Mesenchymal stem cell (in vitro differentiated cells and primary cell): ENCODE measurements around the gene TRIP6.

Experiments
- DNase-seq: peaks from one replicate; pipeline ENCODE4 v3.0.0-alpha.2; 2013
- H2AFZ ChIP-seq: one replicate; pipeline ENCODE4 v1.6.1; 2013; ENCODE audit warnings: low read depth, mild to moderate bottlenecking, control low read depth, inconsistent platforms, low read length, moderate library complexity
- H2AK5ac ChIP-seq: 2 replicates; pipeline ENCODE4 v1.6.1; 2013; ENCODE audit warnings: low read length, moderate library complexity, mild to moderate bottlenecking, inconsistent platforms; ENCODE audit not compliant: severe bottlenecking
- H2BK120ac ChIP-seq: one replicate; pipeline ENCODE4 v1.6.1; 2013; ENCODE audit warnings: low read depth, mild to moderate bottlenecking, inconsistent platforms, low read length, moderate library complexity
- H2BK12ac ChIP-seq, 2 experiments: one replicate each; pipeline ENCODE4 v1.6.1; 2013; ENCODE audit warnings: inconsistent platforms in 2 of 2, low read length in 2 of 2, mild to moderate bottlenecking in 2 of 2, moderate library complexity in 2 of 2, control low read depth in 1 of 2
- H2BK15ac ChIP-seq: one replicate; pipeline ENCODE4 v1.6.1; 2013; ENCODE audit warnings: mild to moderate bottlenecking, low read depth, inconsistent platforms; ENCODE audit not compliant: poor library complexity, severe bottlenecking
- H2BK5ac ChIP-seq: 2 replicates; pipeline ENCODE4 v1.6.1; 2013; ENCODE audit warnings: low read depth, mild to moderate bottlenecking, low read length, control low read depth, inconsistent platforms; ENCODE audit not compliant: poor library complexity, severe bottlenecking
- H3K14ac ChIP-seq, 2 experiments: one replicate each; pipeline ENCODE4 v1.6.1; 2013; ENCODE audit warnings: inconsistent platforms in 2 of 2, low read length in 2 of 2, control low read depth in 1 of 2, mild to moderate bottlenecking in 1 of 2, moderate library complexity in 1 of 2
- H3K18ac ChIP-seq, 2 experiments: one replicate each; pipeline ENCODE4 v1.6.1; 2013; ENCODE audit warnings: inconsistent platforms in 2 of 2, low read length in 2 of 2, control low read depth in 1 of 2, low read depth in 1 of 2, mild to moderate bottlenecking in 1 of 2
- H3K23ac ChIP-seq, 2 experiments: one replicate each; pipeline ENCODE4 v1.6.1; 2013; ENCODE audit warnings: inconsistent platforms in 2 of 2, low read length in 2 of 2, mild to moderate bottlenecking in 2 of 2, moderate library complexity in 2 of 2, control low read depth in 1 of 2
- H3K27ac ChIP-seq: 2 replicates; pipeline ENCODE4 v1.5.1; 2013; ENCODE audit warnings: mild to moderate bottlenecking, moderate library complexity, low read length, control low read depth, inconsistent platforms; ENCODE audit not compliant: poor library complexity, severe bottlenecking
- H3K27me3 ChIP-seq, 2 experiments: 2 replicates each; pipeline versions ENCODE4 v1.6.1 to v1.7.0; 2013; ENCODE audit warnings: low read length in 2 of 2, mild to moderate bottlenecking in 2 of 2, moderate library complexity in 2 of 2, control low read depth in 1 of 2, inconsistent platforms in 1 of 2; ENCODE audit not compliant: control insufficient read depth in 1 of 2, insufficient read depth in 1 of 2
- H3K36me3 ChIP-seq, 2 experiments: 2 replicates each; pipeline versions ENCODE4 v1.6.1 to v1.7.0; 2013; ENCODE audit warnings: low read length in 2 of 2, control low read depth in 1 of 2, inconsistent platforms in 1 of 2, low read depth in 1 of 2, mild to moderate bottlenecking in 1 of 2; ENCODE audit not compliant: insufficient read depth in 2 of 2, control insufficient read depth in 1 of 2
- H3K4ac ChIP-seq, 2 experiments: one replicate each; pipeline ENCODE4 v1.6.1; 2013; ENCODE audit warnings: inconsistent platforms in 2 of 2, low read length in 2 of 2, mild to moderate bottlenecking in 2 of 2, moderate library complexity in 2 of 2, control low read depth in 1 of 2, low read depth in 1 of 2
- H3K4me1 ChIP-seq: 2 replicates; pipeline ENCODE4 v1.6.1; 2013; ENCODE audit warnings: low read depth, low read length, control low read depth; ENCODE audit not compliant: control insufficient read depth, insufficient read depth
- H3K4me2 ChIP-seq: 2 replicates; pipeline ENCODE4 v1.6.1; 2013; ENCODE audit warnings: low read length, mild to moderate bottlenecking, inconsistent platforms; ENCODE audit not compliant: poor library complexity, severe bottlenecking
- H3K4me3 ChIP-seq, 2 experiments: 2 replicates each; pipeline versions ENCODE4 v1.5.1 to v1.7.0; 2013; ENCODE audit warnings: low read length in 2 of 2, mild to moderate bottlenecking in 2 of 2, control low read depth in 1 of 2, low read depth in 1 of 2; ENCODE audit not compliant: insufficient read depth in 1 of 2
- H3K79me1 ChIP-seq: replicated peaks from 2 replicates; pipeline ENCODE4 v1.6.1; 2013; ENCODE audit warnings: mild to moderate bottlenecking, control low read depth, low read length, inconsistent platforms; ENCODE audit not compliant: poor library complexity, severe bottlenecking
- H3K9ac ChIP-seq: 2 replicates; pipeline ENCODE4 v1.7.0; 2013; ENCODE audit warnings: mild to moderate bottlenecking, low read length, moderate library complexity
- H3K9me3 ChIP-seq: 2 replicates; pipeline ENCODE4 v1.7.0; 2013; ENCODE audit warnings: mild to moderate bottlenecking, low read length; ENCODE audit not compliant: control insufficient read depth
- H4K8ac ChIP-seq: one replicate; pipeline ENCODE4 v1.6.1; 2013; ENCODE audit warnings: inconsistent platforms, mild to moderate bottlenecking, low read length, moderate library complexity
- H4K91ac ChIP-seq: one replicate; pipeline ENCODE4 v1.6.1; 2013; ENCODE audit warnings: mild to moderate bottlenecking, low read length, inconsistent platforms
- WGBS: methylation state at CpG from one replicate; pipeline ENCODE4 v1.1.7; 2013; ENCODE audit warnings: mixed read lengths; 5-methylcytosine and 5-hydroxymethylcytosine counted together

Gene TRIP6

GRCh38 chr7:100835903-100836811 is 31.0 kb upstream of the TRIP6 start:
- H3K23ac ChIP-seq: no peak overlapping the region
- H2AFZ ChIP-seq: peak overlapping the region; percentile 62
- no peak overlapping the region for H2BK5ac ChIP-seq
- H2BK15ac ChIP-seq: peak overlapping the region; percentile 90
- H2BK12ac ChIP-seq: peak overlapping the region; percentile 72 to 83
- no peaks in the 10 kb centered on the region for H3K36me3 ChIP-seq
- no peak overlapping the region for H3K4me3 ChIP-seq
- H3K27ac ChIP-seq: peak overlapping the region; percentile 63
- H2BK120ac ChIP-seq: peak overlapping the region; percentile 1
- H3K9me3 ChIP-seq: no peaks in the 10 kb centered on the region
- H3K18ac ChIP-seq: peak overlapping the region; percentile 22 to 45
- H3K14ac ChIP-seq: no peak overlapping the region
- no peak overlapping the region for H3K9ac ChIP-seq
- H3K27me3 ChIP-seq: no peaks in the 10 kb centered on the region
- peaks cover 14% of the 10 kb centered on the region for H3K4me1 ChIP-seq
- H3K79me1 ChIP-seq: no peaks in the 10 kb centered on the region
- WGBS: 17% methylated on average over 14 of the region's 17 CpGs
- peak overlapping the region; percentile 3 to 21 for H3K4ac ChIP-seq
- H3K4me2 ChIP-seq: peak overlapping the region; percentile 4
- H4K91ac ChIP-seq: peak overlapping the region; percentile 87
- no peak for DNase-seq
- H2AK5ac ChIP-seq: peak overlapping the region; percentile 87
- peak overlapping the region; percentile 99 for H4K8ac ChIP-seq

- Histone ChIP-seq H3K23ac (no peak overlapping the region), H2BK12ac (no peak overlapping the region), H3K4ac (peak overlapping the region; percentile 21 to 76), H3K27me3 (no peaks in the 10 kb centered on the region), H3K4me2 (peak overlapping the region; percentile 16), H3K79me1 (no peaks in the 10 kb centered on the region), H3K36me3 (no peaks in the 10 kb centered on the region), H3K4me3 (peak overlapping the region in 1 of 2 experiments; percentile 77), H2BK120ac (peak overlapping the region; percentile 1), H2AFZ (peak overlapping the region; percentile 0), H2BK15ac (no peak overlapping the region), H4K91ac (peak overlapping the region; percentile 82), H2BK5ac (no peak overlapping the region), H3K14ac (no peak overlapping the region), H3K4me1 (peaks cover 14% of the 10 kb centered on the region), H3K9ac (peak overlapping the region; percentile 83), H4K8ac (peak overlapping the region; percentile 99), H3K18ac (peak overlapping the region in 1 of 2 experiments; percentile 81), H3K27ac (peak overlapping the region; percentile 63), H2AK5ac (peak overlapping the region; percentile 5), H3K9me3 (no peaks in the 10 kb centered on the region)
- WGBS: 2% methylated on average over 5 of the region's 6 CpGs
- DNase-seq: no peak
Observed at GRCh38 chr7:100836812-100837098, 30.4 kb upstream of the TRIP6 start.

GRCh38 chr7:100837099-100837836 is 29.9 kb upstream of the TRIP6 start:
- Histone ChIP-seq H2AK5ac (peak overlapping the region; percentile 5), H3K36me3 (no peaks in the 10 kb centered on the region), H3K23ac (no peak overlapping the region), H3K4ac (peak overlapping the region; percentile 76 to 77), H3K27ac (peak overlapping the region; percentile 56), H3K14ac (no peak overlapping the region), H3K4me2 (peak overlapping the region; percentile 16), H2BK120ac (peak overlapping the region; percentile 1), H3K4me3 (peak overlapping the region in 1 of 2 experiments; percentile 77), H2BK12ac (no peak overlapping the region), H3K4me1 (peaks cover 14% of the 10 kb centered on the region), H3K9ac (peak overlapping the region; percentile 83), H3K27me3 (no peaks in the 10 kb centered on the region), H4K91ac (peak overlapping the region; percentile 70), H3K18ac (peak overlapping the region; percentile 14 to 46), H2BK5ac (no peak overlapping the region), H2BK15ac (no peak overlapping the region), H2AFZ (peak overlapping the region; percentile 0), H3K79me1 (no peaks in the 10 kb centered on the region), H4K8ac (peak overlapping the region; percentile 95), H3K9me3 (no peaks in the 10 kb centered on the region)
- peak; percentile 94 for DNase-seq
- WGBS: 1% methylated on average over 36 of the region's 37 CpGs

GRCh38 chr7:100839361-100839760 is 27.8 kb upstream of the TRIP6 start:
- no peak overlapping the region for H2AFZ ChIP-seq
- no peak overlapping the region for H2BK12ac ChIP-seq
- H2BK15ac ChIP-seq: no peak overlapping the region
- no peak overlapping the region for H4K8ac ChIP-seq
- H2BK5ac ChIP-seq: no peak overlapping the region
- H2AK5ac ChIP-seq: no peak overlapping the region
- H3K27ac ChIP-seq: no peak overlapping the region
- H3K14ac ChIP-seq: no peak overlapping the region
- no peaks in the 10 kb centered on the region for H3K9me3 ChIP-seq
- WGBS: 97% methylated on average over 18 of the region's 18 CpGs
- no peaks in the 10 kb centered on the region for H3K79me1 ChIP-seq
- no peak overlapping the region for H3K4me3 ChIP-seq
- no peak overlapping the region for H3K18ac ChIP-seq
- H3K4me2 ChIP-seq: no peak overlapping the region
- no peak overlapping the region for H3K4ac ChIP-seq
- no peaks in the 10 kb centered on the region for H3K27me3 ChIP-seq
- H4K91ac ChIP-seq: no peak overlapping the region
- H2BK120ac ChIP-seq: no peak overlapping the region
- H3K23ac ChIP-seq: no peak overlapping the region
- no peaks in the 10 kb centered on the region for H3K36me3 ChIP-seq
- peaks cover 14% of the 10 kb centered on the region for H3K4me1 ChIP-seq
- DNase-seq: no peak
- H3K9ac ChIP-seq: no peak overlapping the region
